Measurements from ENCODE around the gene SLC6A18.
"Not testable (repeated sequence)": the region's sequence is repeated elsewhere in the genome, so short reads cannot be mapped to it uniquely, and the experiment has no call there.

SLC6A18 gene

DNA sequence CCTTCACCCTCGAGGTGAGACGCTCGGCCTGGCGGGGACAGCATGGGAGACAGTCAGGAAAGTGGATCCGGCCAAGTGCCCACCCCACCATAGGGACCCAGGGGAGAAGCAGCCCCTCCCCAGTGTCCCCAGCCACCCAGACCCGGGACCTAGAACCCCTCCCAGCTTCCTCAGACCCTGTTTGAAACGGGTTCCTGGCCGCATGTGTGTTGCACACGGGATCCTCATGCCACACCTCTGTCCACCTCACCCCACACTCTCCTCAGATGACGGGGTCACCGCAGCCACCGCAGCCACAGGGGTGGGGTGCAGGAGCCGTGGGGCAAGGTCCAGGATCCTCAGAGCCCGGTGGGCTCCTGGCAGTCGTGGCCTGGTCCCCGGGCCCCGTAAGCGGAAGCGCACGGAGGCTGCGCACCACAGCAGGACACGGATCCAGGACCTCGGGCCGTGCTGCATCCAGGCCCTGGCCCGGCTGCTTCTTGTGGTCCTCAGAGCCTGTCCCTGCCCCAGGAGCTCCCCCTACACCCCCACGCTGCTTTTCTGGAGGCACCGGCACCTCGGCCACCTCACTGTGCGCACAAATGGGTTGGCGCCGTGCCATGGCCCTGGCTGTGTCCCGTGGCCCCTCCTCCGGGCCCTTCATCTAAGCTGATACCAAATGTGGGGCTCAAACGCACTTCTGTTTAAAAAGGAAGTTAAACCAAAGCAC, 54.4 kb downstream of the SLC6A18 start:
- DNase-seq: no peak

DNA sequence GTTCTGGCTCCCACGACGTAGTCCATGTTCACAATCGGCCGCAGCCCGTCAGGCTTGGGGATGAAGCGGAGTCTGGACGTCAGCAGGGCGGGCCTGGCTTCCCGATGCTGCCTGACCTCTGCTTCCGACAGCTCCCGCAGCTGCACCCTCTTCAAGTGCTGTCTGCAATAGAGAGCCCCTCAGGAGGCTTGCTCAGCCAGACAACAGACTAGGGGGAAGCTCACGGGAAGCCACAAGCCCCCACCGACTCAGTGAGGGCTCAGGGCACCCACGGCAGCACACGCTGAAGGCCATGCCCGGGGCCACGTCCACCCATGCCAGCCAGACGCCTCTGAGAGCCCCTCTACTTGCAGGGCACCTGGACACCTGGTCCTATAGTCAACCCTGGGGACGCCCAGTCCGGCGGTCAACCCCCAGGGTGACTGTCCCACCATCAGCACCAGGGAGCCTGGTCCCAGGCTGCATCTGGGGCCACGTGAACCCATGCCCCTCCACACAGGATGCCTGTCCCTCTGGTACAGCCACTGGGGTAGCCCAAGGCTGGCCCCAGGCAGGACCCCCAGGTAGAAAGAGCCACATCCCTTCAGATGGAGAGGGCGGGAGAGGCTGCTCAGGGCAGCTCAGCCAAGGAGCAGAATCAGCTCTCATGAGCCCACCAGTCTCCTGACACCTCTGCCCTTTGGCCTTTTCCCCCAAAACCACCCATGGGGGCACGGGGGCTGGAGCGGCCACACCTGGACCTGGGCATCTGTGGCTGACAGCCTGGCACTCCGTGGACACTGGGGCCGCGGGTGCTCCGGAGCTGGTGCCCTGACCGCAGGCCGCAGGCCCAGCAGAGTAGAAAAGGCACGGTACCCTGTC, 55.2 kb downstream of the SLC6A18 start:
- DNase-seq: no peak

DNA sequence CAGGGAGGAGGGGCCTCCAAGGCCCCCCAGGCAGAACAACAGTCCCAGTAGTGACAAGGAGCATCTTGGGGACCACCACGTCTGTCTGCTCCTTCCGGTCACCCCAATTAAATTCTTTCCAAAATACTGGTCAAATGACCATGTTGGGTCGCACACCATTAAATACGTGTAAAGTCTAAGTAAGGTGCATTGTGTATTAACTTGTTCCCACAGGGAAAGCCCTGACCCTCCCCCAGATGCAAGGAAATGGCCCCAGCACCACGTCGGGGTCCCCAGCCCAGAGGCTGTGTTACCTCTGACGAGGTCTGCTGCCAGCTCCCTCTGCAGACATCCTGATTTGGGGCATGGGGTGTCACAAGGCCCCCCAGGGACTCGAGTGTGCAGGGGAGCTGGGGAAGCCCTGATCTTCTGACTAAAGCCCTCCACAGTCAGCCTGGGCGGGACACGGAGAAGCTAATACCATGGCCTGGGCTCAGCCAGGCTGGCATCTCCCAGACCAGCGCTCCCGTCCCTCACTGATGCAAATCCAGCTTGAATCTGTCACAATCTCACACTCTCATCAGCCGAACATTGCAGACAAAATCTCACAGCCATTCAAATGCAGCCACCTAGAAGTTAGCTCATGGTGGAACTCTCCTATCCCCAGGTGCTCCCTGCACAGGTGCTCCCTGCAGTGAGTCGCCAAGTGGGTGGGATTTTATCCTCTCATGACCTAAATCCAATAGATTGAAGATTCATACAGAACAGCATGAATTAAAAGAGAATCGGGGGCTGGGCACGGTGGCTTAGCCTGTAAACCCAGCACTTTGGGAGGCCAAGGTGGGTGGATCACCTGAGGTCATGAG, 56.1 kb downstream of the SLC6A18 start:
- DNase-seq: no peak

DNA sequence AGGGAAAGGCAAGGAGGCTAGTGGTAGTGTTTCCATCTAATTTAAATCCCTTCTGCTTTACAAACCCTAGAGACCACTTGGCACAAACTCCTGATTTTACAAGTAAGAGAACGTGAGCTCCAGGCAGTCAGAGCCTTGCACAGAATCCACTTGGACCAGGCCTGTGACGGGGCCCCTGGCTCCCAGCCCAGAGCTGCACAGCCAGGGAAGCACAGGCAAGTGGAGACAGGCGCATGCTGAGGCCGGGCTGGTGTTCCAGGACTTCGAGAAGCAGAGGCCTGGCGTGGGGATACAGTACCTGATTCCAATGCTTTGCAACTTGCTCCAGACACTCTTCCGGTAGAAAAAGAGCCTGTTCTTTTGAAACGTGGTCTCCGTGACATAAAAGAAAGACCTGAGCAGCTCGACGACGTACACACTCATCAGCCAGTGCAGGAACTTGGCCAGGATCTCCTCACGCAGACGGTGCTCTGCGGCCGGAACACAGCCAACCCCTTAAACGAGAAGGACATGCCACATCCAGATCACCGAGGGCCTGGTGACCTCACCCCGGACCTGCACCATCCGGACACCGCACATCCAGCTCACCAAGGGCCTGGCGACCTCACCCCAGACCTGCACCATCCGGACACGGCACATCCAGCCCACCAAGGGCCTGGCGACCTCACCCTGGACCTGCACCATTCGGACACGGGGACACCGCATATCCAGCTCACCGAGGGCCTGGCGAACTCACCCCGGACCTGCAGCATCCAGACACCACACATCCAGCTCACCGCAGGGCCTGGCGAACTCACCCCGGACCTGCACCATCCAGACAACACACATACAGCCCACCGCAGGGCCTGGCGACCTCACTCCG, 57.2 kb downstream of the SLC6A18 start:
- no peak for DNase-seq

DNA sequence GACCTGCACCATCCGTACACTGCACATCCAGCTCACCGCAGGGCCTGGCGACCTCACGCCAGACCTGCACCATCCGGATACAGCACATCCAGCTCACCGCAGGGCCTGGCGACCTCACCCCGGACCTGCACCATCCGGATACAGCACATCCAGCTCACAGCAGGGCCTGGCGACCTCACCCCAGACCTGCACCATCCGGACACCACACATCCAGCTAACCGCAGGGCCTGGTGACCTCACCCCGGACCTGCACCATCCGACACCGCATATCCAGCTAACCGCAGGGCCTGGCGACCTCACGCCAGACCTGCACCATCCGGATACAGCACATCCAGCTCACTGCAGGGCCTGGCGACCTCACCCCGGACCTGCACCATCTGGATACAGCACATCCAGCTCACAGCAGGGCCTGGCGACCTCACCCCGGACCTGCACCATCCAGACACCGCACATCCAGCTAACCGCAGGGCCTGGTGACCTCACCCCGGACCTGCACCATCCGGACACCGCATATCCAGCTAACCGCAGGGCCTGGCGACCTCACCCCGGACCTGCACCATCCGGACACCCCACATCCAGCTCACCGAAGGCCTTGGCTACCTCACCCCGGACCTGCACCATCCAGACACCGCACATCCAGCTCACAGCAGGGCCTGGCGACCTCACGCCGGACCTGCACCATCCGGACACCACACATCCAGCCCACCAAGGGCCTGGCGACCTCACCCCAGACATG, 58.0 kb downstream of the SLC6A18 start:
- not testable (repeated sequence) for DNase-seq

DNA sequence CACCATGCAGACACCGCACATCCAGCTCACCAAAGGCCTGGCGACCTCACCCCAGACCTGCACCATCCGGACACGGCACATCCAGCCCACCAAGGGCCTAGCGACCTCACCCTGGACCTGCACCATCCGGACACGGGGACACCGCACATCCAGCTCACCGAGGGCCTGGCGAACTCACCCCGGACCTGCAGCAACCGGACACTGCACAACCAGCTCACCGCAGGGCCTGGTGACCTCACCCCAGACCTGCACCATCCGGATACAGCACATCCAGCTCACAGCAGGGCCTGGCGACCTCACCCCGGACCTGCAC, 58.5 kb downstream of the SLC6A18 start:
- not testable (repeated sequence) for DNase-seq

DNA sequence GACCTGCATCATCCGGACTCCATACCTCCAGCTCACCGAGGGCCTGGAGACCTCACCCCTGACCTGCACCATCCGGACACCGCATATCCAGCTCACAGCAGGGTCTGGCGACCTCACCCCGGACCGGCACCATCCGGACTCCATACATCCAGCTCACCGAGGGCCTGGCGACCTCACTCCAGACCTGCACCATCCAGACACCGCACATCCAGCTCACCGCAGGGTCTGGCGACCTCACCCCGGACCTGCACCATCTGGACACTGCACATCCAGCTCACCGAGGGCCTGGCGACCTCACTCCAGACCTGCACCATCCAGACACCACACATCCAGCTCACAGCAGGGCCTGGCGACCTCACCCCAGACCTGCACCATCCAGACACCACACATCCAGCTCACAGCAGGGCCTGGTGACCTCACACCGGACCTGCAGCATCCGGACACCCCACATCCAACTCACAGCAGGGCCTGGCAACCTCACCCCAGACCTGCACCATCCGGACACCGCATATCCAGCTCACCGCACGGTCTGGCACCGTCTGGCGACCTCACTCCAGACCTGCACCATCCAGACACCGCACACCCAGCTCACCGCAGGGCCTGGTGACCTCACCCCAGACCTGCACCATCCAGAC, 59.3 kb downstream of the SLC6A18 start:
- DNase-seq: not testable (repeated sequence)

DNA sequence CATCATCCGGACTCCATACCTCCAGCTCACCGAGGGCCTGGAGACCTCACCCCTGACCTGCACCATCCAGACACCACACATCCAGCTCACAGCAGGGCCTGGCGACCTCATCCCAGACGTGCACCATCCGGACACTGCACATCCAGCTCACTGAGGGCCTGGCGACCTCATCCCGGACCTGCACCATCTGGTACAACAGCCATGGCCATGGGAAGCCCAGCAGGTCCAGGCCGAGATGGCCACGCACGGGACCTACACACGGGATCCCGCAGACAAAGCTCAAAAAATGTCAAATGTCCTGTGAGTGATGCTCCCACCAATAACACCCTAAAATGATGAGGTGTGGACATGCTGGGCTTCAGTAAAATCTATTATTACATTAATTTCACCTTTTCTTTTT, 60.0 kb downstream of the SLC6A18 start:
- DNase-seq: no peak

DNA sequence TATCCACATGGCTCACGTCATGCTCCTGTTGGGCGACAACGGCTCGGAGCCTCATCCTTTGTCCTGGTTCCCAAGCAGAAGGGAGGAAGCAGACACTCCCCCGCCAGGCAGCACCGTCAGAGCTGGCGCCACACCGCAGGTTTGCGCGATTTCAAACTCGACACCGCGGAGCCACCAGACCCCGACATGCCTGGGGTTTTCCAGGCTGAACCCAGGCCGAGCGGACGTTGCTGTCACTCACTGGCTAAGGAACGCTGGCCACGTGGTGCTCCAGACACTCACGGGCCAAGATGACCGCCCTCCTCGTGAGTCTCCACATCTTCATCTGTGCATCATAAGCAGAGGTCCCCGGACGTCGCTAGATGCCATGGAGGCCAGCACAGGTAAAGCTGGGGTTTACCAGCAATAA, 60.7 kb downstream of the SLC6A18 start:
- DNase-seq: no peak

DNA sequence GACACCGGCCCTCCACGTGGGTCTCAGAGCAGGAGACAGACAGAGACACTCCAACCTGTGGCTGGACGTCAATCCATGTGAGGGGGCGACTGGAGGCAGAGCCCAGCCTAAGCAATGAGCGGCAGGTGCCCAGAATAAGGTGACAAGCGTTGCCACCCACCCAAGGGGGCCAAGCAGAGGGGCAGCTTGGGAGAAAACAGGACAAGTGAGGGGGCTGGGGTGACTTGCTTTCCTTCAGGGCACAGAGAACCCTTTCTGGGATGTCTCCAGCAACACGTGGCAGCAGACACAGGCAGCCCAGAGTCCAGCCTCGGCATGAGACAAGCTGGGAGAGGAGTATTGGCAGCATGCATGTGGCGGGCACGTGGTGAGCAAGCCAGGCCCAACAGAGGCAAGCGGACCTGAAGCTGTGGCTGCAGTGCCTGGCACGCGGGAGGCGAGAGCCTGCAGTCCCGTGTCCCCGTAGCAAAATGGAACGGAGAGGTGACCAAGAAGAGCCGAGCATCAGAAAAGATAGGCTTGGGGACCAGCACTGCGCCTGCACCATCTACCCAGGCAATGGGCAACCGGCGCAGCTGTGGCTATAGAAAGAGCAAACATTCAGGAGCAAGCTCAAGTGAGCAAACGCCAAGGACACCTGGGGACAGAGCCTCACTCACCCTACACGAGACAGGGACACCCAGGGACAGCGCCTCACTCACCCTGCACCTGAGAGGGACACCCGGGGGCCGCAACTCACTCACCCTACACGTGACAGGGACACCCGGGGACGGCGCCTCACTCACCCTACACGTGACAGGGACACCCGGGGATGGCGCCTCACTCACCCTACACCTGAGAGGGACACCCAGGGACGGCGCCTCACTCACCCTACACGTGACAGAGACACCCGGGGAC, 63.5 kb downstream of the SLC6A18 start:
- no peak for DNase-seq

DNA sequence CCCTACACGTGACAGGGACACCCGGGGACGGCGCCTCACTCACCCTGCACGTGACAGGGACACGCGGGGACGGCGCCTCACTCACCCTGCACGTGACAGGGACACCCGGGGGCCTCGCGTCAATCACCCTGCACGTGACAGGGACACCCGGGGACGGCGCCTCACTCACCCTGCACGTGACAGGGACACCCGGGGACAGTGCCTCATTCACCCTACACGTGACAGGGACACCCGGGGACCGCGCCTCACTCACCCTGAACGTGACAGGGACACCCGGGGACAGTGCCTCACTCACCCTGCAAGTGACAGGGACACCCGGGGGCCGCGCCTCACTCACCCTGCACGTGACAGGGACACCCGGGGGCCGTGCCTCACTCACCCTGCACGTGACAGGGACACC, 64.4 kb downstream of the SLC6A18 start:
- not testable (repeated sequence) for DNase-seq

DNA sequence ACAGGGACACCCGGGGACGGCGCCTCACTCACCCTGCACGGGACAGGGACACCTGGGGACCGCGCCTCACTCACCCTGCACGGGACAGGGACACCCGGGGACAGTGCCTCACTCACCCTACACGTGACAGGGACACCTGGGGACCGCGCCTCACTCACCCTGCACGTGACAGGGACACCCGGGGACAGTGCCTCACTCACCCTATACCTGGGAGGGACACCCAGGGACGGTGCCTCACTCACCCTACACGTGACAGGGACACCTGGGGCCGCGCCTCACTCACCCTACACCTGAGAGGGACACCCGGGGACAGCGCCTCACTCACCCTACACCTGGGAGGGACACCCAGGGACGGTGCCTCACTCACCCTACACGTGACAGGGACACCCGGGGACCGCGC, 65.8 kb downstream of the SLC6A18 start:
- not testable (repeated sequence) for DNase-seq

DNA sequence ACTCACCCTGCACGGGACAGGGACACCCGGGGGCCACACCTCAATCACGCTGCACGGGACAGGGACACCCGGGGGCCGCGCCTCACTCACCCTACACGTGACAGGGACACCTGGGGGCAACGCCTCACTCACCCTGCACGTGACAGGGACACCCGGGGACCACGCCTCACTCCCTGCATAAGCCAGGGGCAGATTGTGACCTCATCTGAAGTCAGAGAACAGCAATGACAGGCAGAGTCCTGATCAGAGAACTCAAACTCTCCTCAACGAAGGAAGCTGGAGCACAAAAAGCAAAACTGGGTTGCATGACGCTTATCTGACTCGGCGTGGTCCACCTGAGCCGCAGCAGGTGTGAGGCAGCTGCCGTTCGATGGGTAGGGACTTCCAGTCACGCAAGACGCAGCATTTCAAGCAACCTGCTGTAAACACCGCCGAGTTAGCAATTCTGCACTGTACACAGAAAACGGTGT, 66.5 kb downstream of the SLC6A18 start:
- DNase-seq: no peak

DNA sequence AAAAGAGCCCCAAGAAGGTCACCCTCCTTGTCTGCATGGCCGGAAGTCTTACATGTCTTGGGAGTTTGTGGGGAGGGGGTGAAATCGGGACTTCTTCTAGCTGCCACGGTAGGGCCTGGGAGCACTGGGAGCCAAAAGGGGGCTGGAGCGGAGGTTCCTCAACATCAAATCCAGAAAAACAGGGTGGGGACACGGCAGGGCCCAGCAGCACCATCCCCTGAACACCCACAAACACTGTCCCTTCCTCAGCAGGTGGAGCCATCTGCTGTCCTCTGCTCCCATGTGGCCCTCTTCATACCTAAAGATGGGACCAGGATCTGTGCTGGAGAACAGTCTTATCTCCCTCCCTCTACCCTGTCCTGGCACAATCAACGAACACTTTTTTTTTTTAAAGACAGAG, 67.0 kb downstream of the SLC6A18 start:
- DNase-seq: no peak

DNA sequence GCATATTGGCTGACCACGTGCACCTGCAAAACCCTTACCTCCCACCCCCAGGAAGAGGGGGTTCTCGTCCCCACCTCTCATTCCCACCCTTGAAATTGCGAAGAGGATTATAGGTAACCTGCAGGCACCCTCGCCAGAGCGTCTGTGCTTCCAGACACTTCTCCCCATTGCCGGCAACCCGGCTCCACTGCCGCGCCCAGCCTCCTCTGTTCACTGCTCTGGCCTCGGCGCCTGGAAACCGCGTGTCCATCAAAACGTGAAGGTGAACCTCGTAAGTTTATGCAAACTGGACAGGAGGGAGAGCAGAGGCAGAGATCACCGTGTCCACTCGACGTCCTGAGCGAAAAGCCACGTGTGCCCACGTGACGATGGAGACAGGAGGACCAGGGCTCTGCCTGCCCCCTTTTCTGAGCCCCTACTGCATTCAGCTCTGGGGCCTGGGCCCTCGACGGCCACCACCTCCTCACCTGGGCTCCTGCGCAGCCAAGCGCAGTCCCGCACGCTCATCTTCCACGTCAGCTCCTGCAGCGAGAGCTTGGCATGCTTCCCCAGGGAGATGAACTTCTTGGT, 67.8 kb downstream of the SLC6A18 start:
- DNase-seq: no peak

DNA sequence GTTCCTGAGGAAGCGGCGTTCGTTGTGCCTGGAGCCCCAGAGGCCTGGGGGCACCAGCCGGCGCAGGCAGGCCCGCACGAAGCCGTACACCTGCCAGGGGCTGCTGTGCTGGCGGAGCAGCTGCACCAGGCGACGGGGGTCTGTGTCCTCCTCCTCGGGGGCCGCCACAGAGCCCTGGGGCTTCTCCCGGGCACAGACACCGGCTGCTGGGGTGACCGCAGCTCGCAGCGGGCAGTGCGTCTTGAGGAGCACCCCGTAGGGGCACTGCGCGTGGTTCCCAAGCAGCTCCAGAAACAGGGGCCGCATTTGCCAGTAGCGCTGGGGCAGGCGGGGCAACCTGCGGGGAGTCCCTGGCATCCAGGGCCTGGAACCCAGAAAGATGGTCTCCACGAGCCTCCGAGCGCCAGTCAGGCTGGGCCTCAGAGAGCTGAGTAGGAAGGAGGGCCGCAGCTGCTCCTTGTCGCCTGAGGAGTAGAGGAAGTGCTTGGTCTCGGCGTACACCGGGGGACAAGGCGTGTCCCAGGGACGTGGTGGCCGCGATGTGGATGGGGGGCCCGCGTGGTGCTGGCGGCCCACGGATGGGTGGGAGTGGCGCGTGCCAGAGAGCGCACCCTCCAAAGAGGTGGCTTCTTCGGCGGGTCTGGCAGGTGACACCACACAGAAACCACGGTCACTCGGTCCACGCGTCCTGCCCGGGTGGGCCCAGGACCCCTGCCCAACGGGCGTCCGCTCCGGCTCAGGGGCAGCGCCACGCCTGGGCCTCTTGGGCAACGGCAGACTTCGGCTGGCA, 68.4 kb downstream of the SLC6A18 start:
- no peak for DNase-seq

DNA sequence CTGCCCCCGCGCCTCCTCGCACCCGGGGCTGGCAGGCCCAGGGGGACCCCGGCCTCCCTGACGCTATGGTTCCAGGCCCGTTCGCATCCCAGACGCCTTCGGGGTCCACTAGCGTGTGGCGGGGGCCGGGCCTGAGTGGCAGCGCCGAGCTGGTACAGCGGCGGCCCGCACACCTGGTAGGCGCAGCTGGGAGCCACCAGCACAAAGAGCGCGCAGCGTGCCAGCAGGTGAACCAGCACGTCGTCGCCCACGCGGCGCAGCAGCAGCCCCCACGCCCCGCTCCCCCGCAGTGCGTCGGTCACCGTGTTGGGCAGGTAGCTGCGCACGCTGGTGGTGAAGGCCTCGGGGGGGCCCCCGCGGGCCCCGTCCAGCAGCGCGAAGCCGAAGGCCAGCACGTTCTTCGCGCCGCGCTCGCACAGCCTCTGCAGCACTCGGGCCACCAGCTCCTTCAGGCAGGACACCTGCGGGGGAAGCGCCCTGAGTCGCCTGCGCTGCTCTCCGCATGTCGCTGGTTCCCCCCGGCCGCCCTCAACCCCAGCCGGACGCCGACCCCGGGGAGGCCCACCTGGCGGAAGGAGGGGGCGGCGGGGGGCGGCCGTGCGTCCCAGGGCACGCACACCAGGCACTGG, 69.1 kb downstream of the SLC6A18 start:
- no peak for DNase-seq

Measured in hippocampal formation (tissue), 2 donors.